Endothelial cell of umbilical vein (primary cell): ENCODE measurements around the gene FJX1. TPM values are rescaled to one million over a fixed set of nuclear protein-coding genes. Genes with fewer than 3 reads are reported as not detected.

Source experiments
- BruUV-seq: library from RNA; stranded (reverse); fragments of 400-500 nt; replicated peaks from 2 replicates; lab custom pipeline; 2021; lab: Mats Ljungman, UMichigan
- CTCF ChIA-PET: fragments of 300-600, 350-600 bp; sonication (Branson Sonifier 250); formaldehyde crosslinking; loops from one replicate; lab custom pipeline; 2021; ENCODE audit warnings: antibody characterized with exemption, inconsistent platforms; lab: Charles Lee
- POLR2A ChIA-PET: fragments of 300-600, 350-600 bp; sonication (Branson Sonifier 250); formaldehyde crosslinking; loops from one replicate; lab custom pipeline; 2021; ENCODE audit warnings: antibody characterized with exemption, inconsistent platforms; lab: Charles Lee
- DNase-seq: peaks from one replicate; pipeline ENCODE4 v3.0.0-alpha.2; 2011; ENCODE audit warnings: low read depth, low spot score
- FAIRE-seq: peaks from 2 replicates; lab custom pipeline; 2011; peaks lifted over from hg19 to GRCh38; lab: Jason Lieb, UNC
- H2AFZ ChIP-seq: 2 replicates; pipeline ENCODE4 v1.6.0; 2012; ENCODE audit warnings: low read depth, low read length, control low read depth, inconsistent platforms
- H3K27ac ChIP-seq: 2 replicates; pipeline ENCODE4 v1.5.1; 2011; ENCODE audit warnings: low read depth, mild to moderate bottlenecking, control low read depth, low read length, moderate library complexity; ENCODE audit not compliant: insufficient read depth
- H3K27me3 ChIP-seq, 2 experiments: 2 replicates each; pipeline versions ENCODE4 v1.6.0 to v1.6.1; 2011; ENCODE audit warnings: low read length in 2 of 2, mixed read lengths in 1 of 2; ENCODE audit not compliant: control insufficient read depth in 2 of 2, insufficient read depth in 2 of 2
- H3K36me3 ChIP-seq, 2 experiments: 2 replicates in 1 of 2; 3 replicates in 1 of 2; pipeline ENCODE4 v1.5.1; 2011; ENCODE audit warnings: low read length in 2 of 2, mild to moderate bottlenecking in 1 of 2, moderate library complexity in 1 of 2; ENCODE audit not compliant: control insufficient read depth in 2 of 2, insufficient read depth in 2 of 2; ENCODE audit errors: extremely low read depth in 1 of 2
- H3K4me1 ChIP-seq: 3 replicates; pipeline ENCODE4 v1.5.1; 2011; ENCODE audit warnings: mild to moderate bottlenecking, low read length; ENCODE audit not compliant: control insufficient read depth, insufficient read depth; ENCODE audit errors: extremely low read depth
- H3K4me2 ChIP-seq: 2 replicates; pipeline ENCODE4 v1.6.1; 2011; ENCODE audit warnings: low read length, control low read depth, mixed read lengths; ENCODE audit not compliant: insufficient read depth
- H3K4me3 ChIP-seq, 3 experiments: fragments of 200-600 bp in 1 of 3; sonication (generic), shearing (Covaris generic) in 1 of 3; replicated peaks in 1 of 3; 2 replicates each; pipeline ENCODE4 v1.5.1; 2011 to 2016; ENCODE audit warnings: control low read depth in 3 of 3, low read length in 3 of 3, mild to moderate bottlenecking in 2 of 3, inconsistent platforms in 1 of 3, low read depth in 1 of 3, moderate library complexity in 1 of 3; ENCODE audit not compliant: insufficient read depth in 1 of 3
- H3K79me2 ChIP-seq: 2 replicates; pipeline ENCODE4 v1.6.0; 2012; ENCODE audit warnings: low read length, inconsistent platforms; ENCODE audit not compliant: control insufficient read depth, insufficient read depth
- H3K9ac ChIP-seq: replicated peaks from 2 replicates; pipeline ENCODE3; 2011; ENCODE audit warnings: low read length, control low read depth; ENCODE audit not compliant: insufficient read depth; ENCODE audit errors: extremely low read depth
- H3K9me1 ChIP-seq: replicated peaks from 3 replicates; pipeline ENCODE4 v1.6.0; 2011; ENCODE audit warnings: mild to moderate bottlenecking, low read length; ENCODE audit not compliant: control insufficient read depth, insufficient read depth; ENCODE audit errors: extremely low read depth
- H3K9me3 ChIP-seq: replicated peaks from 2 replicates; pipeline ENCODE4 v1.5.1; 2012; ENCODE audit warnings: low read length, inconsistent platforms; ENCODE audit not compliant: control insufficient read depth, insufficient read depth
- H4K20me1 ChIP-seq: replicated peaks from 2 replicates; pipeline ENCODE3; 2011; ENCODE audit warnings: mild to moderate bottlenecking, low read length; ENCODE audit not compliant: control insufficient read depth, insufficient read depth; ENCODE audit errors: extremely low read depth
- EZH2 ChIP-seq: IDR thresholded peaks from 2 replicates; pipeline ENCODE4 v1.6.1; 2012; ENCODE audit warnings: borderline replicate concordance, low read depth, mild to moderate bottlenecking, moderate library complexity, low read length, inconsistent platforms; ENCODE audit not compliant: severe bottlenecking
- FOS ChIP-seq: IDR thresholded peaks from 2 replicates; pipeline ENCODE4 v1.6.1; 2011; ENCODE audit warnings: mild to moderate bottlenecking, low read length, moderate library complexity, borderline replicate concordance; ENCODE audit not compliant: insufficient read depth
- GATA2 ChIP-seq: IDR thresholded peaks from 2 replicates; pipeline ENCODE4 v1.7.0; 2011; ENCODE audit warnings: low read depth, mild to moderate bottlenecking, moderate library complexity, mixed read lengths, low read length; ENCODE audit not compliant: insufficient read length, insufficient read depth
- JUN ChIP-seq: IDR thresholded peaks from 2 replicates; pipeline ENCODE4 v1.6.1; 2011; ENCODE audit warnings: borderline replicate concordance, low read depth; ENCODE audit not compliant: insufficient read length, insufficient read depth
- MYC ChIP-seq: IDR thresholded peaks from one replicate; pipeline ENCODE4 v1.6.1; 2011; ENCODE audit warnings: mild to moderate bottlenecking, low read depth, low read length
- POLR2A ChIP-seq: IDR thresholded peaks from 2 replicates; pipeline ENCODE4 v1.6.1; 2012; ENCODE audit warnings: low read depth, mild to moderate bottlenecking, control low read depth, low read length
- POLR2AphosphoS5 ChIP-seq: IDR thresholded peaks from 2 replicates; pipeline ENCODE4 v1.6.1; 2012; ENCODE audit warnings: low read depth, mild to moderate bottlenecking, control low read depth, low read length, moderate library complexity; ENCODE audit not compliant: insufficient read depth
- dilution Hi-C: fragments of 300-500 bp; cut with MboI; formaldehyde crosslinking; loops from one replicate; pipeline ENCODE4 v1.15.0; 2019; ENCODE audit warnings: low sequenced_read_pairs; ENCODE audit not compliant: extremely low pct_ligation_motif_present
- intact Hi-C: fragments of 100-400 bp; cut with micrococcal nuclease; formaldehyde crosslinking; loops from one replicate; pipeline ENCODE4 v1.10.0; 2022
- polyA plus RNA-seq, 4 experiments: library from polyadenylated mRNA; depleted of rRNA in 3 of 4; stranded (reverse) in 3 of 4; unstranded in 1 of 4; fragments of >200 nt; gene quantifications; 2 replicates each; pipeline versions ENCODE4 v1.2.1 to v1.2.3, GENCODE V29; 2011 to 2012; ENCODE audit warnings: missing spikeins in 1 of 4
- total RNA-seq: library from RNA; stranded (reverse); gene quantifications from 2 replicates; pipeline ENCODE4 v1.2.3, GENCODE V29; 2021
- TF ChIP-seq, protein P1 (sequence below), 2 donors: IDR thresholded peaks; 1 replicate in 1 of 2; 2 replicates in 1 of 2; pipeline ENCODE4 v1.5.1; 2011; ENCODE audit warnings: low read length in 2 of 2, mild to moderate bottlenecking in 2 of 2, moderate library complexity in 2 of 2, control low read depth in 1 of 2, inconsistent platforms in 1 of 2, low read depth in 1 of 2; ENCODE audit not compliant: insufficient read depth in 1 of 2; ENCODE audit errors: extremely low read depth in 1 of 2
- TF ChIP-seq, protein P2 (sequence below): IDR thresholded peaks from 2 replicates; pipeline ENCODE4 v1.6.1; 2011; ENCODE audit not compliant: insufficient read depth, insufficient read length

Gene FJX1
- total and polyA plus RNA-seq, 2 donors (not counting 3 experiments of a cell fraction or from before 2014, with no cell fraction given): 9.2 to 26.6 TPM

DNA sequence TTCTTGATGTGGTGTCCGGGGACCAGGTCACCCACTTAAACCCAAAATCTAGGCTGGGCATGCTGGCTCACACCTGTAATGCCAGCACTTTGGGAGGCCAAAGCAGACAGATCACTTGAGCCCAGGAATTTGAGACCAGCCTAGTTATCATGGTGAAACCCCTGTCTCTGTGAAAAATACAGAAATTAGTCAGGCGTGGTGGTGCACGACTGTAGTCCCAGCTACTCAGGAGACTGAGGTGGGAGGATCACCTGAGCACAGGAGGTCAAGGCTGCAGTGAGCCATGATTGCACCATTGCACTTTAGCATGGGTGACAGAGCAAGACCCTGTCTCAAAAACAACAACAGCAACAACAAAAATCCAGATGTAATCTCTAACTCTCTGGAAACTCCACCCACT, 30.3 kb upstream of the FJX1 start:
- FAIRE-seq: no peak
- intact Hi-C loops: no loop called here
- Histone ChIP-seq H3K4me2 (no peak overlapping the region), H3K9ac (no peak overlapping the region), H2AFZ (no peak overlapping the region), H3K79me2 (no peaks in the 10 kb centered on the region), H4K20me1 (no peaks in the 10 kb centered on the region), H3K27ac (no peak overlapping the region), H3K36me3 (no peaks in the 10 kb centered on the region), H3K4me3 (no peak overlapping the region), H3K9me1 (no peaks in the 10 kb centered on the region), H3K27me3 (peaks cover 11 to 16% of the 10 kb centered on the region in 2 experiments), H3K4me1 (no peaks in the 10 kb centered on the region), H3K9me3 (no peaks in the 10 kb centered on the region)
- ChIA-PET CTCF (no interaction called here), POLR2A (no interaction called here)
- dilution Hi-C loops: no loop called here
- no TSS peak for BruUV-seq
- DNase-seq: no peak
- TF ChIP-seq, protein P1, sequence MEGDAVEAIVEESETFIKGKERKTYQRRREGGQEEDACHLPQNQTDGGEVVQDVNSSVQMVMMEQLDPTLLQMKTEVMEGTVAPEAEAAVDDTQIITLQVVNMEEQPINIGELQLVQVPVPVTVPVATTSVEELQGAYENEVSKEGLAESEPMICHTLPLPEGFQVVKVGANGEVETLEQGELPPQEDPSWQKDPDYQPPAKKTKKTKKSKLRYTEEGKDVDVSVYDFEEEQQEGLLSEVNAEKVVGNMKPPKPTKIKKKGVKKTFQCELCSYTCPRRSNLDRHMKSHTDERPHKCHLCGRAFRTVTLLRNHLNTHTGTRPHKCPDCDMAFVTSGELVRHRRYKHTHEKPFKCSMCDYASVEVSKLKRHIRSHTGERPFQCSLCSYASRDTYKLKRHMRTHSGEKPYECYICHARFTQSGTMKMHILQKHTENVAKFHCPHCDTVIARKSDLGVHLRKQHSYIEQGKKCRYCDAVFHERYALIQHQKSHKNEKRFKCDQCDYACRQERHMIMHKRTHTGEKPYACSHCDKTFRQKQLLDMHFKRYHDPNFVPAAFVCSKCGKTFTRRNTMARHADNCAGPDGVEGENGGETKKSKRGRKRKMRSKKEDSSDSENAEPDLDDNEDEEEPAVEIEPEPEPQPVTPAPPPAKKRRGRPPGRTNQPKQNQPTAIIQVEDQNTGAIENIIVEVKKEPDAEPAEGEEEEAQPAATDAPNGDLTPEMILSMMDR (IDR thresholded peaks at IDR 0.05; ENCODE audit: extremely low read depth in 1 of 2, insufficient read depth in 1 of 2, low read depth in 1 of 2, low read length in 2 of 2): no peak
- TF ChIP-seq POLR2AphosphoS5 (no peak), EZH2 (no peak), JUN (no peak), FOS (no peak), GATA2 (no peak), POLR2A (no peak), MYC (no peak)
- TF ChIP-seq, protein P2, sequence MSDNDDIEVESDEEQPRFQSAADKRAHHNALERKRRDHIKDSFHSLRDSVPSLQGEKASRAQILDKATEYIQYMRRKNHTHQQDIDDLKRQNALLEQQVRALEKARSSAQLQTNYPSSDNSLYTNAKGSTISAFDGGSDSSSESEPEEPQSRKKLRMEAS: no peak
